ENCODE measurements around the gene FAN1. TPM values are rescaled to one million over a fixed set of nuclear protein-coding genes. Genes with fewer than 3 reads are reported as not detected.
A peak's percentile ranks its signal among the peaks of the same experiment; 100 is the strongest.

The FAN1 gene
- total RNA-seq = 10 to 100 TPM; 11.7 to 19.4 (median 17.6) TPM

- intact Hi-C loops (cut with DNase I; ENCODE audit: low total_unique reads) = no loop called here
- H3K4me3 ChIP-seq (ENCODE audit: low read depth, poor library complexity, severe bottlenecking) = peak within 1 kb of the TSS; percentile 65
- TF ChIP-seq POLR2A (IDR thresholded peaks at IDR 0.05) = no peak
- TF ChIP-seq, protein P1, sequence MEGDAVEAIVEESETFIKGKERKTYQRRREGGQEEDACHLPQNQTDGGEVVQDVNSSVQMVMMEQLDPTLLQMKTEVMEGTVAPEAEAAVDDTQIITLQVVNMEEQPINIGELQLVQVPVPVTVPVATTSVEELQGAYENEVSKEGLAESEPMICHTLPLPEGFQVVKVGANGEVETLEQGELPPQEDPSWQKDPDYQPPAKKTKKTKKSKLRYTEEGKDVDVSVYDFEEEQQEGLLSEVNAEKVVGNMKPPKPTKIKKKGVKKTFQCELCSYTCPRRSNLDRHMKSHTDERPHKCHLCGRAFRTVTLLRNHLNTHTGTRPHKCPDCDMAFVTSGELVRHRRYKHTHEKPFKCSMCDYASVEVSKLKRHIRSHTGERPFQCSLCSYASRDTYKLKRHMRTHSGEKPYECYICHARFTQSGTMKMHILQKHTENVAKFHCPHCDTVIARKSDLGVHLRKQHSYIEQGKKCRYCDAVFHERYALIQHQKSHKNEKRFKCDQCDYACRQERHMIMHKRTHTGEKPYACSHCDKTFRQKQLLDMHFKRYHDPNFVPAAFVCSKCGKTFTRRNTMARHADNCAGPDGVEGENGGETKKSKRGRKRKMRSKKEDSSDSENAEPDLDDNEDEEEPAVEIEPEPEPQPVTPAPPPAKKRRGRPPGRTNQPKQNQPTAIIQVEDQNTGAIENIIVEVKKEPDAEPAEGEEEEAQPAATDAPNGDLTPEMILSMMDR (IDR thresholded peaks at IDR 0.05) = no peak
- WGBS, 2 donors = 0% methylated on average over 47 to 63 of the region's 65 CpGs
- peak; percentile 85 to 97 for DNase-seq (ENCODE audit: low spot score in 2 of 2)
Observed at GRCh38 chr15:30903497-30904187, at the start of gene FAN1. FAN1 (plus strand) TSS chr15:30903915; CDS start chr15:30904664, 749 bp downstream.

GRCh38 chr15:30859091-30859874 lies 44.4 kb upstream of the FAN1 start:
- intact Hi-C loops (cut with DNase I; ENCODE audit: low total_unique reads) = no loop called here
- WGBS, 2 donors = 17 to 18% methylated on average over 7 of the region's 7 CpGs
- DNase-seq (ENCODE audit: low spot score in 2 of 2) = no peak
- TF ChIP-seq, protein P1 (IDR thresholded peaks at IDR 0.05) = no peak
- no peak for TF ChIP-seq POLR2A (IDR thresholded peaks at IDR 0.05)
- no peak overlapping the region for H3K4me3 ChIP-seq (ENCODE audit: low read depth, poor library complexity, severe bottlenecking)

GRCh38 chr15:30865257-30865656 lies 38.5 kb upstream of the FAN1 start:
- TF ChIP-seq, protein P1 (IDR thresholded peaks at IDR 0.05) = no peak
- intact Hi-C loops (cut with DNase I; ENCODE audit: low total_unique reads) = no loop called here
- DNase-seq (ENCODE audit: low spot score in 2 of 2) = no peak

DNA sequence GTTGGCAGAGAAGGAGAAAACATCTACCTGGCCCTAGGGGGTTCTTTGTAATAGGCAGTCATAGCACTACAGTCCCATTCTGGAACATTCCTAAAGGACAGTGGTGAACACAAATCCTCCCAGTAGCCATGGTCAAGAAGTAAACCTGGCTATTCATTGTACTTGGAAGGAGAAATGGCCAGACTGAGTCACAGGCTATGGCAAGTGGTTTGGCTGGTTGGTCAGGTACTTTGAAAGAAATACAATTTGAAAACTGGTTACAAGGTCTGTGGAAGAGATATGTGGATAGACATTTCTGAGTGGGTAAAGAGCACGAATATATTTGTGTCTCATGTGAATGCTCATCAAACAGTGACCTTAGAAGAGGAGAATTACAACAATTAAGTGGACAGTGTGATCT lies 33.0 kb upstream of the FAN1 start:
- TF ChIP-seq, protein P1 (IDR thresholded peaks at IDR 0.05) = no peak
- TF ChIP-seq POLR2A (IDR thresholded peaks at IDR 0.05) = no peak
- 69 to 92% methylated on average over 1 of the region's 1 CpG for WGBS, 2 donors
- DNase-seq (ENCODE audit: low spot score in 2 of 2) = no peak
- no peak overlapping the region for H3K4me3 ChIP-seq (ENCODE audit: low read depth, poor library complexity, severe bottlenecking)
- intact Hi-C loops (cut with DNase I; ENCODE audit: low total_unique reads) = no loop called here

More at GRCh38 chr15:30865257-30865656, 38.5 kb upstream of the FAN1 start:
- no peak overlapping the region for H3K4me3 ChIP-seq (ENCODE audit: low read depth, poor library complexity, severe bottlenecking)

DNA sequence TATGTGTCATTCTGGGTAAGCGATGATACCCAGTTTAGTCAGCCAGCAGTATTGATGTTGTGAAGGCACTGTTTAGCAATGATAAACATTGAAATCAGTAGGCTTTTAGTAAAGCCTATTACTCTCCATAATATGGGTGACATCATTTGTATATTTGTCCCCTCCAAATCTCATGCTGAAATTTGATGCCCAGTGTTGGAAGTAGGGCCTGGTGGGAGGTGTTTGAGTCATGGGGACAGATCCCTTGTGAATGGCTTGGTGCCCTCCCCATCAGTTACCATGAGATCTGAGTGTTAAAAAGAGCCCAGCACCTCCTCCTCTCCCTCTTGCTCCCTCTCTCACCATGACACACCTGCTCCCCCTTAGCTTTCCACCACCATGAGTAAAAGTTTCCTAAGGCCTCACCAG lies 31.4 kb upstream of the FAN1 start:
- intact Hi-C loops (cut with DNase I; ENCODE audit: low total_unique reads) = no loop called here
- WGBS, 2 donors = 85 to 86% methylated on average over 1 of the region's 1 CpG
- DNase-seq (ENCODE audit: low spot score in 2 of 2) = no peak
- H3K4me3 ChIP-seq (ENCODE audit: low read depth, poor library complexity, severe bottlenecking) = no peak overlapping the region
- TF ChIP-seq POLR2A (IDR thresholded peaks at IDR 0.05) = no peak
- TF ChIP-seq, protein P1 (IDR thresholded peaks at IDR 0.05) = no peak

Data from lower leg skin (tissue), 4 donors.